Skeletal muscle tissue (tissue), 4 donors: ENCODE measurements around the gene SETD3. TPM values are rescaled to one million over a fixed set of nuclear protein-coding genes. Genes with fewer than 3 reads are reported as not detected.

ENCODE experiments used
- H3K27ac ChIP-seq: one replicate; pipeline ENCODE4 v1.7.0; 2013; ENCODE audit warnings: mild to moderate bottlenecking, low read depth, low read length, inconsistent platforms
- H3K27me3 ChIP-seq, 3 donors: one replicate each; pipeline ENCODE4 v1.7.0; 2013; ENCODE audit warnings: low read length in 3 of 3; ENCODE audit not compliant: control insufficient read depth in 3 of 3, insufficient read depth in 3 of 3
- H3K36me3 ChIP-seq, 3 donors: one replicate each; pipeline ENCODE4 v1.7.0; 2013; ENCODE audit warnings: low read length in 3 of 3; ENCODE audit not compliant: control insufficient read depth in 3 of 3, insufficient read depth in 3 of 3
- H3K4me1 ChIP-seq, 3 donors: one replicate each; pipeline ENCODE4 v1.7.0; 2013; ENCODE audit warnings: low read length in 3 of 3, mild to moderate bottlenecking in 3 of 3; ENCODE audit not compliant: control insufficient read depth in 3 of 3, insufficient read depth in 3 of 3
- H3K4me3 ChIP-seq, 3 donors: one replicate each; pipeline ENCODE4 v1.7.0; 2013; ENCODE audit warnings: low read length in 3 of 3
- H3K9ac ChIP-seq, 3 donors: one replicate each; pipeline ENCODE4 v1.7.0; 2013; ENCODE audit warnings: low read length in 3 of 3, mild to moderate bottlenecking in 3 of 3, moderate library complexity in 2 of 3, low read depth in 1 of 3
- H3K9me3 ChIP-seq, 3 donors: one replicate each; pipeline ENCODE4 v1.7.0; 2013; ENCODE audit warnings: low read length in 3 of 3; ENCODE audit not compliant: control insufficient read depth in 3 of 3
- total RNA-seq: library from RNA; depleted of rRNA; stranded (reverse); fragments of >200 nt; gene quantifications from one replicate; pipeline ENCODE4 v1.2.3, GENCODE V29; 2014
- donor health status: Osteomylitis.

The SETD3 gene
- total RNA-seq, 1 donor from 2014 or later = 112 TPM

GRCh38 chr14:99359906-99360305, 120.8 kb downstream of the SETD3 start:
- Histone ChIP-seq H3K27me3 (peaks cover 0 to 4% (median 3%) of the 10 kb centered on the region in 3 donors), H3K9ac (no peak overlapping the region), H3K9me3 (no peaks in the 10 kb centered on the region), H3K36me3 (no peaks in the 10 kb centered on the region), H3K4me1 (no peaks in the 10 kb centered on the region), H3K4me3 (no peak overlapping the region), H3K27ac (no peak overlapping the region)

GRCh38 chr14:99357916-99358390, 122.7 kb downstream of the SETD3 start:
- Histone ChIP-seq H3K9ac (no peak overlapping the region), H3K4me1 (no peaks in the 10 kb centered on the region), H3K36me3 (no peaks in the 10 kb centered on the region)

DNA sequence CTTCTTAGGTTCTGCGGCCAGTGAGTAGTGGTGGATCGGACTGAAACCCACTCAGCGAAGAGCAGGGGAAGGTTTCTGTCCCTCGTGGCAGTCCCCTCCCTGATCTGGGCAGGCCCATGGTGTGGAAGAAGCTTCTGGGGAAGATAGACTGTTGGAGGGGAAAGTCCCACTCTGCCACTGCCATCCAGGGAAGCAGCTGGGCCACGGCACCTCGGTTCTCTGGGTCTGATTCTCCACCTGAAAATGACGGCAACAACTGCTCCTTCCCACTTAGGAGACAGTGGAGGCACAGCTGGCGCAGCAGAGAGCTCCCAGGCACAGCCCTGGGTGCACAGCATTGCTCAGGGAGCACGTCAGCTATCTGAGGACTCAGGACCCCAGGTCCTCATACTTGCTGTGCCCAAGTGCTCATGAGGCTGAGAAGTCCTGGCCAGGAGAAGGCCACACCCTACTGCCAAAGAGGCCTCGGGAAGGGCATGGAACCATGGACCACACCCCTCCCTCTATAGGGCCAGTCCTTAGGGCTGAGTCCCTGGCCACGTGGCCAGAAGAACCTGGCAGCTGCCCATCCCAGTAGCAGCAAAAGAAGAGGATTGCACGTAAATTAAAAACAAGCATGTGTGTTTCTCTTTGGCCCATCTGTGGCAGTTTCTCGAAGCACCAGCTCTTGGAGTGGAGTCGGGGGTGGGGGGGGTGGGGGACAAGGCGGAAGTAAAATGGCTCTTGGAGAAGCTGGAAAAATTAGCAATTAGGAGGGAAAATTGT, 123.3 kb downstream of the SETD3 start:
- Histone ChIP-seq H3K27me3 (peaks cover 0 to 8% (median 3%) of the 10 kb centered on the region in 3 donors), H3K4me1 (no peaks in the 10 kb centered on the region), H3K36me3 (no peaks in the 10 kb centered on the region), H3K27ac (no peak overlapping the region), H3K9me3 (no peaks in the 10 kb centered on the region), H3K4me3 (no peak overlapping the region), H3K9ac (no peak overlapping the region)

More at GRCh38 chr14:99357916-99358390, 122.7 kb downstream of the SETD3 start:
- Histone ChIP-seq H3K27ac (no peak overlapping the region), H3K27me3 (peaks cover 0 to 8% (median 3%) of the 10 kb centered on the region in 3 donors), H3K9me3 (no peaks in the 10 kb centered on the region), H3K4me3 (no peak overlapping the region)

GRCh38 chr14:99356031-99356608, 124.5 kb downstream of the SETD3 start:
- H3K27me3 ChIP-seq = peaks cover 0 to 11% (median 0%) of the 10 kb centered on the region in 3 donors
- peaks cover 0 to 2% (median 0%) of the 10 kb centered on the region in 3 donors for H3K4me1 ChIP-seq
- no peaks in the 10 kb centered on the region for H3K9me3 ChIP-seq
- H3K4me3 ChIP-seq = no peak overlapping the region
- no peaks in the 10 kb centered on the region for H3K36me3 ChIP-seq
- no peak overlapping the region for H3K9ac ChIP-seq
- H3K27ac ChIP-seq = no peak overlapping the region

DNA sequence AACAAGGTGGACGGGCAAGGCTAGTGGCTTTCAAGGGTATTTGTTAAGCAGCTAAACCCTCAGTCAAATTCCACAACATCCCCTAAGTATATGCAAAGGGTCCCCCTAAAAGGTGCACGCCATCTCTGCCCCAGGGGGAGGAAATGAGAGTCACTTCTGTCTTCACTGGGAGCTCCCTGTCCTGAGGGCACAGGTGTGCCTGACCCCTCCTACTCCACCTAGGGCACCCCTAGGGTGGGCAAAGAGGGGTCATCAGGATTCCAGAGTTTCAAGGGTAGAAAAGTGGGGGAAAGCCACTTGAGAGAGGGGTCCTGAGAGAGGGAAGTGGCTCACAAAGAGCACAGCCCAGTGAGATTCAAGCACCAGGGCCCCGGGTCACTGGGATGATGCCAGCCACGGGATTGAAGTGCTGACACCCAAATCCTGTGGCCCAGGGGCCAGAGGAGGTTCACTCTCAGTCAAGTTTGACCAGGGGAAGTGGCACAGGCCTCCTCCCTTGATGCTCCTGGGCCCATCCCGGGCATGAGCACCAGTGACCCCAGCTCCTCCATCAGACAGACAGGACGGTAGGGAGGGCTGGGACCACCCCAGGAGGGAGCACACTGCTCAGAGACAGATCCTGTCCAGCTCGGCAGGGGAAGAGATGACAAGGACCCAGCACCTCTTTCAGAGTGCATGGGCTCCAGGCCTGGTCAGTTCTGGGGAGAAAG, 126.3 kb downstream of the SETD3 start:
- no peak overlapping the region for H3K9ac ChIP-seq
- H3K4me1 ChIP-seq = peaks cover 0 to 2% (median 0%) of the 10 kb centered on the region in 3 donors
- peaks cover 0 to 16% (median 0%) of the 10 kb centered on the region in 3 donors for H3K27me3 ChIP-seq
- no peaks in the 10 kb centered on the region for H3K9me3 ChIP-seq
- H3K4me3 ChIP-seq = no peak overlapping the region
- H3K36me3 ChIP-seq = no peaks in the 10 kb centered on the region
- H3K27ac ChIP-seq = no peak overlapping the region

DNA sequence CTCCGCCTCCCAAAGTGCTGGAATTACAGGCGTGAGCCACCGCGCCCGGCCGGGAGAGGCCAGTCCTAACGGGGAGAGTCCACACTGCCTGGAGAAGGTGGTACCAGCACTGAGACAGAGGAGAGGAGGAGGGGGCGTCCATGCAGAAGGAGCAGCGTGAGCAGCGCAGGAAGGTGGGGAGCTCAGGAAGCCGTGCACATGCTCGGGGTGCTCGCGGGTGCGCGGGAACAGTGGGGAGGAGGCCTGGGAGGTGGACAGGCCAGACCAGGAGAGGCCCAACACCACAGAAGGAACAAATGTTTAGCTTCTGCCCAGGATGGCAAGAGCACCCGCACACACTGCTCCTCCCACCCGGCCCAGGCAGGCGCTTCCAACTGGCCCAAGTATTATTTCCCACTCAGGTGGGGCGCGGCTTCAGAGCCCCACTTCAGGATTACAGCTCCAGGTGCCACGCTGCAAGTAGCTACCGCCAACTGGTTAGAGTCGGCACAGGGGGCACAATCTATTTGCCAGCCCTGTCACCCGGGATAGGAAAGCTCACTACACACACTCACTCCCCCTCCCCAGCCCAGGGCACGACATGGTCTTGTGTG, 127.9 kb downstream of the SETD3 start:
- H3K27ac ChIP-seq = no peak overlapping the region
- H3K4me1 ChIP-seq = peaks cover 0 to 2% (median 0%) of the 10 kb centered on the region in 3 donors
- no peaks in the 10 kb centered on the region for H3K36me3 ChIP-seq
- peaks cover 0 to 16% (median 0%) of the 10 kb centered on the region in 3 donors for H3K27me3 ChIP-seq
- no peak overlapping the region for H3K4me3 ChIP-seq
- no peaks in the 10 kb centered on the region for H3K9me3 ChIP-seq
- no peak overlapping the region for H3K9ac ChIP-seq

- Histone ChIP-seq H3K27me3 (peaks cover 0 to 13% (median 3%) of the 10 kb centered on the region in 3 donors), H3K4me3 (no peak overlapping the region), H3K4me1 (peaks cover 0 to 2% (median 0%) of the 10 kb centered on the region in 3 donors), H3K9me3 (no peaks in the 10 kb centered on the region), H3K36me3 (no peaks in the 10 kb centered on the region), H3K27ac (no peak overlapping the region), H3K9ac (no peak overlapping the region)
Measured at GRCh38 chr14:99351166-99352007, 129.3 kb downstream of the SETD3 start.

GRCh38 chr14:99350751-99351150, 129.9 kb downstream of the SETD3 start:
- Histone ChIP-seq H3K27me3 (peaks cover 0 to 13% (median 4%) of the 10 kb centered on the region in 3 donors), H3K9me3 (no peaks in the 10 kb centered on the region), H3K36me3 (no peaks in the 10 kb centered on the region), H3K27ac (no peak overlapping the region), H3K4me3 (no peak overlapping the region), H3K4me1 (peaks cover 0 to 2% (median 0%) of the 10 kb centered on the region in 3 donors), H3K9ac (no peak overlapping the region)
